SK-N-SH (cell line): Measurements from ENCODE around the gene ITGA2B.

Experiments
- CTCF ChIP-seq: fragments of 200-600 bp; sonication (generic); IDR thresholded peaks from 2 replicates; pipeline ENCODE4 v1.6.1; 2017; ENCODE audit warnings: antibody characterized with exemption, mild to moderate bottlenecking, moderate library complexity
- FOXJ3 ChIP-seq: sonication (generic); formaldehyde crosslinking; IDR thresholded peaks from 2 replicates; pipeline ENCODE4 v1.5.1; 2020; ENCODE audit warnings: mild to moderate bottlenecking, missing genetic modification reagents
- GABPA ChIP-seq: IDR thresholded peaks from 2 replicates; pipeline ENCODE4 v1.4.0; 2012; ENCODE audit warnings: low read depth, mild to moderate bottlenecking
- MAX ChIP-seq: IDR thresholded peaks from 2 replicates; pipeline ENCODE4 v1.4.0; 2012; ENCODE audit warnings: low read depth
- POLR2AphosphoS5 ChIP-seq: IDR thresholded peaks from 2 replicates; pipeline ENCODE4 v1.6.1; 2012; ENCODE audit warnings: low read depth, low read length
- RXRA ChIP-seq: IDR thresholded peaks from 2 replicates; pipeline ENCODE4 v1.4.0; 2012; ENCODE audit warnings: low read depth, mild to moderate bottlenecking, borderline replicate concordance
- USF1 ChIP-seq: IDR thresholded peaks from 2 replicates; pipeline ENCODE4 v1.4.0; 2012; ENCODE audit warnings: low read depth, borderline replicate concordance

- TF ChIP-seq RXRA (no peak), GABPA (no peak), FOXJ3 (CRISPR knock-in tag) (no peak), MAX (no peak), CTCF (no peak), POLR2AphosphoS5 (no peak), USF1 (no peak)
Observed at GRCh38 chr17:44323359-44324091, 65.9 kb downstream of the ITGA2B start.
